ENCODE data around the gene GOLM1. TPM values are rescaled to one million over a fixed set of nuclear protein-coding genes. Genes with fewer than 3 reads are reported as not detected.

Gene GOLM1
- total RNA-seq, 1 donor from 2014 or later = 111 TPM

- Mint-ChIP-seq H3K4me1 (peaks cover 23% of the 10 kb centered on the region), H3K36me3 (ENCODE audit: low read depth) (peaks cover 32% of the 10 kb centered on the region), H3K27ac (ENCODE audit: unreplicated experiment) (peak overlapping the region; percentile 41), H3K9me3 (no peaks in the 10 kb centered on the region), H3K4me3 (no peak overlapping the region), H3K27me3 (ENCODE audit: low read depth) (no peaks in the 10 kb centered on the region)
- TF ChIP-seq, protein P1, sequence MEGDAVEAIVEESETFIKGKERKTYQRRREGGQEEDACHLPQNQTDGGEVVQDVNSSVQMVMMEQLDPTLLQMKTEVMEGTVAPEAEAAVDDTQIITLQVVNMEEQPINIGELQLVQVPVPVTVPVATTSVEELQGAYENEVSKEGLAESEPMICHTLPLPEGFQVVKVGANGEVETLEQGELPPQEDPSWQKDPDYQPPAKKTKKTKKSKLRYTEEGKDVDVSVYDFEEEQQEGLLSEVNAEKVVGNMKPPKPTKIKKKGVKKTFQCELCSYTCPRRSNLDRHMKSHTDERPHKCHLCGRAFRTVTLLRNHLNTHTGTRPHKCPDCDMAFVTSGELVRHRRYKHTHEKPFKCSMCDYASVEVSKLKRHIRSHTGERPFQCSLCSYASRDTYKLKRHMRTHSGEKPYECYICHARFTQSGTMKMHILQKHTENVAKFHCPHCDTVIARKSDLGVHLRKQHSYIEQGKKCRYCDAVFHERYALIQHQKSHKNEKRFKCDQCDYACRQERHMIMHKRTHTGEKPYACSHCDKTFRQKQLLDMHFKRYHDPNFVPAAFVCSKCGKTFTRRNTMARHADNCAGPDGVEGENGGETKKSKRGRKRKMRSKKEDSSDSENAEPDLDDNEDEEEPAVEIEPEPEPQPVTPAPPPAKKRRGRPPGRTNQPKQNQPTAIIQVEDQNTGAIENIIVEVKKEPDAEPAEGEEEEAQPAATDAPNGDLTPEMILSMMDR (conservative IDR thresholded peaks at IDR 0.05) = no peak
- no peak for DNase-seq (ENCODE audit: low read depth, low spot score)
These were observed 78.2 kb downstream of the GOLM1 start for GRCh38 chr9:86021166-86021565.

DNA sequence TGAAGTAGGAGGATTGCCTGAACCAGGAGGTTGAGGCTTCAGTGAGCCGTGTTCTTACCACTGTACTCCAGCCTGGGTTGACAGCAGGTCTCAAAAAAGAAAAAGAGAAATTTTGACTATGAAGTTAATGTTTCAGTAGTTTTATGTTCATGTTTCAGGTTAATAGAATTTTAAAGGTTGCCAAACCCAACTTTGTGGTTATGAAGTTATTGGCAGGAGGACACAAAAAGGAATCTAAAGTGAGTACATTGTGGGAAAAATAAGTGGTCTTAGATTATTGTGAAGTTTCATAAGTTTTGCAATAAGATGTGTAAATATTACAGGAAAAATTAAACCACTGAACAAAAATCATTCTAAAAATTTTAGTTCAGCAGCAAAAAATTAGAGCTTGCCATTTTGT, 78.6 kb downstream of the GOLM1 start:
- Mint-ChIP-seq H3K27me3 (ENCODE audit: low read depth) (no peaks in the 10 kb centered on the region), H3K27ac (ENCODE audit: unreplicated experiment) (no peak overlapping the region), H3K4me3 (no peak overlapping the region), H3K9me3 (no peaks in the 10 kb centered on the region), H3K36me3 (ENCODE audit: low read depth) (peaks cover 27% of the 10 kb centered on the region), H3K4me1 (peaks cover 18% of the 10 kb centered on the region)
- TF ChIP-seq, protein P1 (conservative IDR thresholded peaks at IDR 0.05) = no peak
- DNase-seq (ENCODE audit: low read depth, low spot score) = no peak

DNA sequence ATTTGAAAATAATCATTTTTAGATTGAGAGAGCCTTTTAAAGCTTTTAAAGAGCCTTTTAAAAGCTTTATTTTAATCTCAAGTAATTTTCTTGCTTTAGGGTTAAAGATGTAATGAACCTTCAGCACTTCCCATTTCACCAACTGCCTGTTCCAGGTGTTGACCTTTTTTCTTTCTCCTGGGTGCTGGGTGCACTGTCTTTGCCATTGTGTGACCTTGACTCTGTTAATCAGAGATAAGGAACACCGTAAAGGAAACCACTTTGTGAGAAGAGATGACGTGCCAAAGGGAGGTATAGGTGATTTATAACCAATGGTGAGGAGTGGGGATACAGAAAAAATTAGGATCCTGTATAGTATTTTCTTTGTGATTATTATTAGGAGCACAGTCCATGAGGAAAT, 90.2 kb downstream of the GOLM1 start:
- Mint-ChIP-seq H3K4me3 (no peak overlapping the region), H3K4me1 (no peaks in the 10 kb centered on the region)
- TF ChIP-seq, protein P1 (conservative IDR thresholded peaks at IDR 0.05) = no peak

DNA sequence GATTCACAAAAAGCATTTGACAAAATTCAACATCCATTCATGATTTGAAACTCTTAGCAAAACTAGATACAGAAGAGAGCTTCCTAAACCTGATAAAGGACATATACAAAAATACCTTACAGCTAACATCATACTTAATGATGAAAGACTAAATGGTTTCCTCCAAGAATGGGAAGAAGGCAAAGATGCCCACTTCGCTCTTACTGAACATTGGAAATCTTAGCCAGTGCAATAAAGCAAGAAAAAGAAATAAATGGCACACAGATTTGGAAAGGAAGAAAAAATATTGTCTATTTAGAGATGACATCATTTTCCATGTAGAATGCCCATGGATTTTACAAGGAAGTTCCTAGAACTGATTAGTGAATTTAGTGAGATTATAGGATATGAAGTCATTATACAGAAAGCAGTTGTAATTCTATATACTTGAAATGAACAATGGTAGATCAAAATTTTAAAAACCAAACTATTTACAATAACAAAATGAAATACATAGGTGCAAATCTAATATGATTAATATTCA, 94.0 kb downstream of the GOLM1 start:
- H3K36me3 Mint-ChIP-seq (ENCODE audit: low read depth) = peaks cover 62% of the 10 kb centered on the region
- DNase-seq (ENCODE audit: low read depth, low spot score) = no peak
- no peak overlapping the region for H3K4me3 Mint-ChIP-seq
- H3K27ac Mint-ChIP-seq (ENCODE audit: unreplicated experiment) = no peak overlapping the region
- H3K4me1 Mint-ChIP-seq = no peaks in the 10 kb centered on the region
- TF ChIP-seq, protein P1 (conservative IDR thresholded peaks at IDR 0.05) = no peak
- peaks cover 24% of the 10 kb centered on the region for H3K9me3 Mint-ChIP-seq
- no peaks in the 10 kb centered on the region for H3K27me3 Mint-ChIP-seq (ENCODE audit: low read depth)

More for the DNA sequence above, 90.2 kb downstream of the GOLM1 start:
- Mint-ChIP-seq H3K36me3 (ENCODE audit: low read depth) (peaks cover 35% of the 10 kb centered on the region), H3K27me3 (ENCODE audit: low read depth) (no peaks in the 10 kb centered on the region), H3K27ac (ENCODE audit: unreplicated experiment) (no peak overlapping the region), H3K9me3 (peaks cover 9% of the 10 kb centered on the region)
- DNase-seq (ENCODE audit: low read depth, low spot score) = no peak

DNA sequence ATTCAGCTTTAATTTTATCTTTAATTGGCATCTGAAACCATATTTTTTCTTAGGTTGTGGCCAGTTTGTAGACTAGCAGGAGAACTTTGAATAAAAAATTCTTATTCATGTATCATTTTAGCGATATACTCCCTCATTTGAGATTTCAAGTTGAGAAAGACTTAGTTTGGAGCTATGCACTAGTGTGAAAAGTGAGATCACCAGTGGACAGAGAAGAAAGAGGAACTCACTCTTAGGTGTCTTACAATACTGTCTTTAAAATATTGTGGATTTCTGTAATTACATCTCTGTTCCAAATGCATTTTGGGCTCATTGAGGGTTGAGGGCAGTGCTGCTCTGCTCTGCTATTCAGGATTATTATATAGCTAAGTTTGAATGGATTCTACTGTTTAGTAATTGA, 103.8 kb downstream of the GOLM1 start:
- H3K27me3 Mint-ChIP-seq (ENCODE audit: low read depth) = no peaks in the 10 kb centered on the region
- no peaks in the 10 kb centered on the region for H3K4me1 Mint-ChIP-seq
- peaks cover 32% of the 10 kb centered on the region for H3K36me3 Mint-ChIP-seq (ENCODE audit: low read depth)
- no peak overlapping the region for H3K4me3 Mint-ChIP-seq
- TF ChIP-seq, protein P1 (conservative IDR thresholded peaks at IDR 0.05) = no peak
- peaks cover 10% of the 10 kb centered on the region for H3K9me3 Mint-ChIP-seq
- H3K27ac Mint-ChIP-seq (ENCODE audit: unreplicated experiment) = no peak overlapping the region
- DNase-seq (ENCODE audit: low read depth, low spot score) = no peak
